ENCODE results near the gene CXorf49. TPM values are rescaled to one million over a fixed set of nuclear protein-coding genes. Genes with fewer than 3 reads are reported as not detected.
"Not testable (repeated sequence)": the region's sequence is repeated elsewhere in the genome, so short reads cannot be mapped to it uniquely, and the experiment has no call there.

Gene CXorf49
- not detected for total RNA-seq

GRCh38 chrX:71718185-71718584 lies at the start of gene CXorf49:
Gene CXorf49 (minus strand): TSS chrX:71718285. CDS start chrX:71718151, 134 bp downstream.
- H3K9me3 ChIP-seq; intact Hi-C loops (cut with DNase I; ENCODE audit: low total_unique reads); H3K27ac ChIP-seq; H3K4me1 ChIP-seq; H3K4me3 ChIP-seq; H3K36me3 ChIP-seq; DNase-seq; in situ Hi-C loops (cut with MboI; ENCODE audit: low pct_ligation_motif_present in 1 of 4, low pct_unique_long_range_greater_than_20kb in 1 of 4, low sequenced_read_pairs in 3 of 4); H3K27me3 ChIP-seq: not testable (repeated sequence)
- WGBS, 2 donors (ENCODE audit: low coverage in 1 of 2): no CpG with 5 or more reads among the region's 30 CpGs

GRCh38 chrX:71767134-71767533 lies 49.0 kb upstream of the CXorf49 start:
- H3K9me3 ChIP-seq; intact Hi-C loops (cut with DNase I; ENCODE audit: low total_unique reads); H3K4me1 ChIP-seq; H3K4me3 ChIP-seq; H3K36me3 ChIP-seq; in situ Hi-C loops (cut with MboI; ENCODE audit: low pct_ligation_motif_present in 1 of 4, low pct_unique_long_range_greater_than_20kb in 1 of 4, low sequenced_read_pairs in 3 of 4); DNase-seq; H3K27ac ChIP-seq; H3K27me3 ChIP-seq: not testable (repeated sequence)
- WGBS, 2 donors (ENCODE audit: low coverage in 1 of 2): no CpG with 5 or more reads among the region's 14 CpGs

- H3K27ac ChIP-seq; H3K4me3 ChIP-seq; H3K36me3 ChIP-seq; H3K4me1 ChIP-seq; in situ Hi-C loops (cut with MboI; ENCODE audit: low pct_ligation_motif_present in 1 of 4, low pct_unique_long_range_greater_than_20kb in 1 of 4, low sequenced_read_pairs in 3 of 4); H3K27me3 ChIP-seq; DNase-seq; H3K9me3 ChIP-seq; intact Hi-C loops (cut with DNase I; ENCODE audit: low total_unique reads): not testable (repeated sequence)
- no CpG with 5 or more reads among the region's 8 CpGs for WGBS, 2 donors (ENCODE audit: low coverage in 1 of 2)
These were observed 47.5 kb upstream of the CXorf49 start for GRCh38 chrX:71765613-71766012.

GRCh38 chrX:71764832-71765231 lies 46.7 kb upstream of the CXorf49 start:
- no CpG with 5 or more reads among the region's 11 CpGs for WGBS, 2 donors (ENCODE audit: low coverage in 1 of 2)
- H3K4me1 ChIP-seq; H3K27ac ChIP-seq; DNase-seq; intact Hi-C loops (cut with DNase I; ENCODE audit: low total_unique reads); H3K4me3 ChIP-seq; H3K36me3 ChIP-seq; H3K9me3 ChIP-seq; H3K27me3 ChIP-seq; in situ Hi-C loops (cut with MboI; ENCODE audit: low pct_ligation_motif_present in 1 of 4, low pct_unique_long_range_greater_than_20kb in 1 of 4, low sequenced_read_pairs in 3 of 4): not testable (repeated sequence)

GRCh38 chrX:71763049-71763448 lies 45.0 kb upstream of the CXorf49 start, which contains the start of gene CXorf49B:
Gene CXorf49B (plus strand): TSS chrX:71763349. CDS start chrX:71763424, 75 bp downstream.
- in situ Hi-C loops (cut with MboI; ENCODE audit: low pct_ligation_motif_present in 1 of 4, low pct_unique_long_range_greater_than_20kb in 1 of 4, low sequenced_read_pairs in 3 of 4); H3K27me3 ChIP-seq; H3K4me1 ChIP-seq; H3K4me3 ChIP-seq; H3K36me3 ChIP-seq; H3K9me3 ChIP-seq; intact Hi-C loops (cut with DNase I; ENCODE audit: low total_unique reads); DNase-seq; H3K27ac ChIP-seq: not testable (repeated sequence)
- no CpG with 5 or more reads among the region's 34 CpGs for WGBS, 2 donors (ENCODE audit: low coverage in 1 of 2)

GRCh38 chrX:71760688-71761281 lies 42.7 kb upstream of the CXorf49 start:
- H3K27ac ChIP-seq; H3K27me3 ChIP-seq; in situ Hi-C loops (cut with MboI; ENCODE audit: low pct_ligation_motif_present in 1 of 4, low pct_unique_long_range_greater_than_20kb in 1 of 4, low sequenced_read_pairs in 3 of 4); H3K4me1 ChIP-seq; H3K9me3 ChIP-seq; DNase-seq; intact Hi-C loops (cut with DNase I; ENCODE audit: low total_unique reads); H3K36me3 ChIP-seq; H3K4me3 ChIP-seq: not testable (repeated sequence)
- WGBS, 2 donors (ENCODE audit: low coverage in 1 of 2): no CpG with 5 or more reads among the region's 20 CpGs

- H3K27me3 ChIP-seq; H3K27ac ChIP-seq; H3K9me3 ChIP-seq; H3K4me1 ChIP-seq; H3K4me3 ChIP-seq; intact Hi-C loops (cut with DNase I; ENCODE audit: low total_unique reads); DNase-seq; H3K36me3 ChIP-seq; in situ Hi-C loops (cut with MboI; ENCODE audit: low pct_ligation_motif_present in 1 of 4, low pct_unique_long_range_greater_than_20kb in 1 of 4, low sequenced_read_pairs in 3 of 4): not testable (repeated sequence)
- no CpG with 5 or more reads among the region's 20 CpGs for WGBS, 2 donors (ENCODE audit: low coverage in 1 of 2)
These were observed 2.3 kb upstream of the CXorf49 start for GRCh38 chrX:71720289-71720886.

GRCh38 chrX:71719195-71719594 lies 1.1 kb upstream of the CXorf49 start:
- H3K4me3 ChIP-seq; H3K36me3 ChIP-seq; H3K27ac ChIP-seq; intact Hi-C loops (cut with DNase I; ENCODE audit: low total_unique reads); in situ Hi-C loops (cut with MboI; ENCODE audit: low pct_ligation_motif_present in 1 of 4, low pct_unique_long_range_greater_than_20kb in 1 of 4, low sequenced_read_pairs in 3 of 4); H3K4me1 ChIP-seq; H3K9me3 ChIP-seq; H3K27me3 ChIP-seq: not testable (repeated sequence)
- WGBS, 2 donors (ENCODE audit: low coverage in 1 of 2): 92% methylated on average over 5 of the region's 30 CpGs; no CpG with 5 or more reads in 1 of the 2 donors
- DNase-seq: peak; percentile 1

- H3K9me3 ChIP-seq; DNase-seq; H3K27ac ChIP-seq; intact Hi-C loops (cut with DNase I; ENCODE audit: low total_unique reads); in situ Hi-C loops (cut with MboI; ENCODE audit: low pct_ligation_motif_present in 1 of 4, low pct_unique_long_range_greater_than_20kb in 1 of 4, low sequenced_read_pairs in 3 of 4); H3K4me3 ChIP-seq; H3K36me3 ChIP-seq; H3K4me1 ChIP-seq; H3K27me3 ChIP-seq: not testable (repeated sequence)
- no CpG with 5 or more reads among the region's 12 CpGs for WGBS, 2 donors (ENCODE audit: low coverage in 1 of 2)
These were observed 1.8 kb downstream of the CXorf49 start for GRCh38 chrX:71716323-71716722.

GRCh38 chrX:71715551-71715950 lies 2.5 kb downstream of the CXorf49 start:
- WGBS, 2 donors (ENCODE audit: low coverage in 1 of 2): no CpG with 5 or more reads among the region's 8 CpGs
- H3K4me3 ChIP-seq; intact Hi-C loops (cut with DNase I; ENCODE audit: low total_unique reads); in situ Hi-C loops (cut with MboI; ENCODE audit: low pct_ligation_motif_present in 1 of 4, low pct_unique_long_range_greater_than_20kb in 1 of 4, low sequenced_read_pairs in 3 of 4); H3K36me3 ChIP-seq; H3K27me3 ChIP-seq; DNase-seq; H3K4me1 ChIP-seq; H3K9me3 ChIP-seq; H3K27ac ChIP-seq: not testable (repeated sequence)

GRCh38 chrX:71714064-71714463 lies 4.0 kb downstream of the CXorf49 start:
- intact Hi-C loops (cut with DNase I; ENCODE audit: low total_unique reads); H3K4me1 ChIP-seq; H3K4me3 ChIP-seq; in situ Hi-C loops (cut with MboI; ENCODE audit: low pct_ligation_motif_present in 1 of 4, low pct_unique_long_range_greater_than_20kb in 1 of 4, low sequenced_read_pairs in 3 of 4); H3K27ac ChIP-seq; H3K36me3 ChIP-seq; DNase-seq; H3K27me3 ChIP-seq; H3K9me3 ChIP-seq: not testable (repeated sequence)
- no CpG with 5 or more reads among the region's 14 CpGs for WGBS, 2 donors (ENCODE audit: low coverage in 1 of 2)

Measured in transverse colon (tissue), 4 donors.